Aorta (tissue), 5 donors: ENCODE results near the gene NDUFS7. TPM values are rescaled to one million over a fixed set of nuclear protein-coding genes. Genes with fewer than 3 reads are reported as not detected.

ENCODE experiments used
- ATAC-seq: fragments of 200-7000 bp; cut with Tn5 transposase; one replicate; pipeline ENCODE4 v1.9.1; 2022; ENCODE audit warnings: moderate library complexity; ENCODE audit not compliant: low FRiP score
- DNase-seq, 2 donors: peaks; one replicate each; pipeline ENCODE4 v3.0.0-alpha.2; 2020
- H3K27ac ChIP-seq, 2 donors: one replicate each; pipeline ENCODE4 v1.5.1; 2013; ENCODE audit warnings: low read length in 2 of 2, mild to moderate bottlenecking in 2 of 2, moderate library complexity in 2 of 2, control low read depth in 1 of 2, inconsistent platforms in 1 of 2, low read depth in 1 of 2
- H3K27me3 ChIP-seq, 2 donors: one replicate each; pipeline ENCODE4 v1.6.1; 2013; ENCODE audit warnings: control low read depth in 1 of 2, low read length in 1 of 2, mild to moderate bottlenecking in 1 of 2, moderate library complexity in 1 of 2; ENCODE audit not compliant: insufficient read depth in 2 of 2, control insufficient read depth in 1 of 2
- H3K36me3 ChIP-seq, 2 donors: one replicate each; pipeline ENCODE4 v1.6.1; 2013; ENCODE audit warnings: control low read depth in 1 of 2, low read length in 1 of 2, mild to moderate bottlenecking in 1 of 2; ENCODE audit not compliant: insufficient read depth in 2 of 2, control insufficient read depth in 1 of 2
- H3K4me1 ChIP-seq, 2 donors: one replicate each; pipeline ENCODE4 v1.6.1; 2013; ENCODE audit warnings: low read length in 2 of 2, control low read depth in 1 of 2, mild to moderate bottlenecking in 1 of 2, moderate library complexity in 1 of 2; ENCODE audit not compliant: insufficient read depth in 2 of 2, control insufficient read depth in 1 of 2
- H3K4me3 ChIP-seq, 2 donors: one replicate each; pipeline ENCODE4 v1.5.1; 2013; ENCODE audit warnings: low read length in 2 of 2, control low read depth in 1 of 2, mild to moderate bottlenecking in 1 of 2
- H3K9me3 ChIP-seq: one replicate; pipeline ENCODE4 v1.6.1; 2013; ENCODE audit warnings: mild to moderate bottlenecking, low read length; ENCODE audit not compliant: control insufficient read depth
- WGBS, 2 donors: extraction: QIAGEN DNeasy Blood & Tissue Kit; methylation state at CpG; one replicate each; pipeline ENCODE4 v1.1.7; 2013; 5-methylcytosine and 5-hydroxymethylcytosine counted together
- intact Hi-C, 2 donors: fragments of 100-400 bp; cut with DNase I; formaldehyde crosslinking; loops; one replicate each; pipeline versions ENCODE4 v1.14.2 to v1.15.0; 2022
- long read RNA-seq, 2 donors: library from polyadenylated mRNA; unstranded; transcript quantifications; one replicate each; pipeline ENCODE4 v2.0.0, GENCODE V29; 2020 to 2021
- polyA plus RNA-seq, 2 donors: library from polyadenylated mRNA; stranded (reverse); fragments of 200-250 nt; gene quantifications; one replicate each; pipeline ENCODE4 v1.2.3, GENCODE V29; 2013
- total RNA-seq, 2 donors: library from RNA; stranded (reverse); fragmentation: NEBNext Ultra II Directional; extraction: Animal tissue kit (Norgen Biotek cat#: 25700); gene quantifications; one replicate each; pipeline ENCODE4 v1.2.1, GENCODE V29; 2021
- donor health status: healthy with polysubstance abuse.
- donor health status: Bipolar disorder and iron deficiency.
- donor health status: DM: no; HTN: no; CAD: no.
- donor health status: DM: no; HTN: no; CAD: no.
- donor health status: DM: yes; HTN: yes; CAD: no.

NDUFS7 gene
- total RNA-seq (10 to 100 TPM; 47.7 to 47.8 TPM), polyA plus RNA-seq (100 to 1,000 TPM in 1 of 2 donors, 10 to 100 TPM in 1; 72.6 to 105 TPM)
- long read RNA-seq, donor 1, transcript NDUFS7-210 (8 exons, 1,743 nt) = minor isoform, 11 of 50 reads
- long read RNA-seq, donor 1, transcript NDUFS7-201 (8 exons, 1,039 nt) = major isoform, 26 of 50 reads
- long read RNA-seq, donor 1, partial matches to known transcripts = 2 of 50 reads
- long read RNA-seq, donor 1, other reads (novel, unspliced or antisense) = 2 of 50 reads
- long read RNA-seq, donor 2, transcript NDUFS7-201 (8 exons, 1,039 nt) = major isoform, 24 of 37 reads
- long read RNA-seq, donor 2, partial matches to known transcripts = 8 of 37 reads
- long read RNA-seq, donor 2, other reads (novel, unspliced or antisense) = 2 of 37 reads

DNA sequence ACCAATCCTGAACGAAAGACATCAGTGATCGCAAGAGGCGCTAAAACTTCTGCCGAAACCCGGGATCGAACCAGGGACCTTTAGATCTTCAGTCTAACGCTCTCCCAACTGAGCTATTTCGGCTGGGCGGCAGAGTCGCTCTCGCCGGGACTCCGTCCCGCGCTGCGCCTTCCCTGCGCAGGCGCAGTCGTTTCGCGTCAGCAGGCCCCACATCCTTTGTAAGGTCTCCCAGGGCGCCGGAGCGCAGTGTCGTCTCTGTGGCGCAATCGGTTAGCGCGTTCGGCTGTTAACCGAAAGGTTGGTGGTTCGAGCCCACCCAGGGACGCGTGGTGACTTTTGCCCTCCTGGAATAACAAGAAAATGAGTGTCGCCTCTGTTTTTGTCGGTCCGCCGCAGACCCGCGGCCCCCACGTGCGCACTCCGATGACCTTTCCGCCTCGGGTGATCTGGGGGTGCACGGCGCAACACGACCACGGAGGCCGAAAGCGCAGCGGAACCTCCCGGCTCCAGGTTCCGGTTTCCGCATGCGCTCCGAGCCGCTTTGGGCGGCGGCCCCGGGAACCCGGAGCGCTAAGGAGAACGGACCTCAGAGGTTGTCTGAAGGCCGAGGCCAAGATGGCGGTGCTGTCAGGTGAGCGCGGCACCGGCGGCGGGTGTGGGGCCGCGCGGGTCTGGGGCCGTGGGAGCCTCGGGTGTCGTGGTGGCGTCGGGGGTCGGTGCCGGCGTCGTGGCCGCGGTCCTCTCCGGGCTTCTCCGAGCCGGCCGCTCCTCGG lies at the start of gene NDUFS7:
NDUFS7 (plus strand) TSS at position 596 of the 773 bp plus-strand sequence; CDS start at position 616, 20 bp downstream.
- Histone ChIP-seq H3K27me3 (no peaks in the 10 kb centered on the region), H3K4me3 (peak within 1 kb of the TSS; percentile 50 to 77), H3K27ac (no peak within 1 kb of the TSS), H3K4me1 (peaks cover 0 to 3% of the 10 kb centered on the region in 2 donors), H3K9me3 (no peaks in the 10 kb centered on the region), H3K36me3 (no peaks in the 10 kb centered on the region)
- intact Hi-C loops = loop anchor here in 1 of 2 donors (2.0 kb wide), 2 partner anchors 29 to 107 kb away; a partner anchor contains a TSS
- DNase-seq = peak; percentile 94 to 95
- 0% methylated on average over 89 to 90 of the region's 90 CpGs for WGBS, 2 donors
- peak; percentile 95 for ATAC-seq

DNA sequence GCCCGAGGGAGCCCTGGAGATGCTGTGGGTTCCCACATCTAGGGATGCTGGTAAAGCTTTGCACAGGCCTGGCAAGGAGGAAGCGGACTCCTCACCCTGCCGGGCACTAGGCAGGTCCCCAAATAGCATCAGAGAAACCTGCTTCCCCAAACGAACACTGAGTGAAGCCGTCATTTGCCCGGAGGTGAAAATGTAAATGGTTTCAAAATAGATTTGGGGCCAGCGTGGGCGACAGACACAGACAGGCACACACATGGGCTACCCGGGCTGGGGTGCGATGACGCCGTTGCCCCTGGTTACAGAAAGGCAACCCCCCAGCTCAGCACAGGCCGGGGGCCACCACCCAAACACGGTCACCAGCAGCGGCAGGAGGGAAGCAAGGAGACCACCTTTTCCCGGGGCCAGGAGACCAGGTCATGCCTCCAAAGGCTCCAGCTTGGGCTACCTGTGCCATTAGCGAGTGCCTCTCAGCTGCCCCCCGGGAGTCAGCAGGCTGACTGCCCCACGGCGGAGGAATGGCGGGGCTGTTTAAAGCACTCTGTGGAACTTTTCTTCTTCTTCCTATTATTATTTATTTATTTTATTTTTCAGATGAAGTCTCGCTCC lies 47.5 kb upstream of the NDUFS7 start:
- ATAC-seq = no peak
- Histone ChIP-seq H3K4me3 (no peak overlapping the region), H3K27ac (no peak overlapping the region), H3K27me3 (no peaks in the 10 kb centered on the region), H3K9me3 (no peaks in the 10 kb centered on the region), H3K36me3 (no peaks in the 10 kb centered on the region), H3K4me1 (no peaks in the 10 kb centered on the region)
- DNase-seq = no peak
- 88% methylated on average over 22 of the region's 22 CpGs for WGBS, 2 donors
- intact Hi-C loops = no loop called here

DNA sequence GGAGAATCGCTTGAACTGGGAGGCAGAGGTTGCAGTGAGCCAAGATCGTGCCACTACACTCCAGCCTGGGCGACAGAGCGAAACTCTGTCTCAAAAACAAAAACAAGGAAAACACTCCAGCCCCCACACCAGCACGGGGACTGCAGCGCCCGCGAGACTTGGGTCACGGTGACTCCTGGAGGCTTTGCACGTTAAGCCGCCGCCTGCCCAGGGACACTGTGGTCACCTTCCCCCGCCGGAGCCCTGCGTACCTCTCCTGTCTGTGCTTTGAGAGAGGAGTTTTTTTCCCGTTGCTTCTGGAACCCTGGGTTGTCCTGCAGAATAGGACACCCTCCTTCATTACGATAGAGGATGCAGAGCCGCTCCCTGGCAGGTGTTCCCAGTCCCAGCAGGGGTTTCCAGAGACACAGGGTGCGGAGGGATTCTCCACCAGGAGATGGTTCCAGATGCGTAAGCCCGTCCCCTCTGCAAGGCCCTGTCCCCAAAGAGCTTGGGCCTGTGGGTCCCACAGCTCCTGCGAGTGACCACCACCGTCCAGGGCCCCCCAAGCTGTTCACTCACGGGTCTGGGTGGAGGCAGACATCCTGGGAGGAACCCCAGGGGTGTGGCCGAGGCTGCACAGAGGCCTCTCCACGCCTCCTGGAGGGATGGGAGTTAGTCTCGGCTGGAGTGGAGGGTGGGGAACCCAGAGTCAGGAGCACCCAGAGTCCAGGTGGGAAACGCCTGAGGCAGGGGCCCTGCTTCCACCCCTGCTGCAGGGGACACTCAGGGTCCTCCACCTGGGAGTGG lies 42.8 kb upstream of the NDUFS7 start:
- Histone ChIP-seq H3K4me1 (no peaks in the 10 kb centered on the region), H3K27ac (no peak overlapping the region), H3K4me3 (no peak overlapping the region), H3K36me3 (no peaks in the 10 kb centered on the region), H3K9me3 (no peaks in the 10 kb centered on the region), H3K27me3 (no peaks in the 10 kb centered on the region)
- DNase-seq = no peak
- WGBS, 2 donors = 77 to 81% methylated on average over 28 of the region's 28 CpGs
- no peak for ATAC-seq
- intact Hi-C loops = no loop called here

DNA sequence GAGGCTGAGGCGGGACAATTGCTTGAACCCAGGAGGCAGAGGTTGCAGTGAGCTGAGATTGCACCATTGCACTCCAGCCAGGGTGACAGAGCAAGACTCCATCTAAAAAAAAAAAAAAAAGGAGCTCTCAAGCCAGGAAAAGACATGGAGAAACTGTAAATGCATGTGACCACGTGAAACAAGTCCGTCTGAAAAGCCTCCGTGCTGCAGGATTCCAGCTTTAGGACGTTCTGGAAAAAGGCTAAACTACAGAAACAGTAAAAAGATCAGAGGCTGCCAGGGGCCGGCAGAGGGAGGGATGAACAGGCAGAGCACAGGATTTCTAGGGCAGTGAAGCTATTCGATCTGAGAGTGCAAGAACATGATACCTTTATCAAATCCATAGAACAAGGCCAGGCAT lies 40.7 kb upstream of the NDUFS7 start:
- DNase-seq = no peak
- H3K9me3 ChIP-seq = no peaks in the 10 kb centered on the region
- H3K27ac ChIP-seq = no peak overlapping the region
- no peaks in the 10 kb centered on the region for H3K27me3 ChIP-seq
- 25 to 27% methylated on average over 7 of the region's 7 CpGs for WGBS, 2 donors
- no peak overlapping the region for H3K4me3 ChIP-seq
- no peak for ATAC-seq
- intact Hi-C loops = no loop called here
- no peaks in the 10 kb centered on the region for H3K4me1 ChIP-seq
- no peaks in the 10 kb centered on the region for H3K36me3 ChIP-seq

DNA sequence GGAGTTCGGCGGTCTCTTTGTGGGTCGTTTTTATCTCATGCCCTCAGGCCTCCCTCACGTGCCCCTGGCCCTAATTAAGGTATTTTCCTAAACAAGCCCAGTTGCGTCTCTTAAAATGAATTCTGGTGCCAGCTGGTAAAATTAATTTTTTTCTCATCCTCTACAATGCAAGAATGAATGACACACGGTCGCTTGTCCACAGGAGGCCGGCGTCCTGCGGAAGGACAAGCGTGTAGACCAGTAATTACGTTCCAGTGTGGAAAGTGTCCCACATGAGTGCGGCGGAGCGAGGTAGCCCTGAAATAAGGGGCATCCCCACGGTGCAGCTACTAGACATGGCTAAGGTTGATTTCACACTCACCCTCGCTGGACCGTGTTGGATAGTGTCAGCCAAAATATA lies 34.5 kb upstream of the NDUFS7 start:
- Histone ChIP-seq H3K4me1 (no peaks in the 10 kb centered on the region), H3K4me3 (no peak overlapping the region), H3K27me3 (no peaks in the 10 kb centered on the region), H3K27ac (no peak overlapping the region), H3K36me3 (no peaks in the 10 kb centered on the region), H3K9me3 (no peaks in the 10 kb centered on the region)
- DNase-seq = no peak
- ATAC-seq = no peak
- intact Hi-C loops = no loop called here
- WGBS, 2 donors = 86 to 87% methylated on average over 18 of the region's 18 CpGs

DNA sequence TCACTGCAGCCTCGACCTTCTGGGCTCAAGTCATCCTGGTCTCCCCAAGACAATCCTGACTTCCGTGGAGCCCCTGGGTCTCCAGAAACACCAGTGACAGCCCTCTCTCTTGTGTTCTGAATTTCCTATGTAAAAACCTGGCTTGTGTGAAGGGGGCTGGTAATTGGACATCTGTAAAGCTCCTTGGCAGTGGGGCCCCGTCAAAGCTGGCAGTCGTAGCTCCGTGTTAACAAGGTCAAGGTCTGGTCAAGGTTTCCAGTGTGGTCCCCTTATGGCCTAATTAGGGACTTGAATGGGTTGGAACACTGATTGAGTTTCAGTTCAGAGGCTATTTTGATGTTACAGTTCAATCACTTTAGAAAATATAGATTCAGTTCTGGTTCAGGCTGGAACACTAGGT lies 32.8 kb upstream of the NDUFS7 start:
- Histone ChIP-seq H3K27me3 (no peaks in the 10 kb centered on the region), H3K36me3 (no peaks in the 10 kb centered on the region), H3K27ac (no peak overlapping the region), H3K9me3 (no peaks in the 10 kb centered on the region), H3K4me1 (no peaks in the 10 kb centered on the region), H3K4me3 (no peak overlapping the region)
- ATAC-seq (no peak), DNase-seq (no peak)
- 67 to 69% methylated on average over 5 of the region's 5 CpGs for WGBS, 2 donors
- intact Hi-C loops = no loop called here

DNA sequence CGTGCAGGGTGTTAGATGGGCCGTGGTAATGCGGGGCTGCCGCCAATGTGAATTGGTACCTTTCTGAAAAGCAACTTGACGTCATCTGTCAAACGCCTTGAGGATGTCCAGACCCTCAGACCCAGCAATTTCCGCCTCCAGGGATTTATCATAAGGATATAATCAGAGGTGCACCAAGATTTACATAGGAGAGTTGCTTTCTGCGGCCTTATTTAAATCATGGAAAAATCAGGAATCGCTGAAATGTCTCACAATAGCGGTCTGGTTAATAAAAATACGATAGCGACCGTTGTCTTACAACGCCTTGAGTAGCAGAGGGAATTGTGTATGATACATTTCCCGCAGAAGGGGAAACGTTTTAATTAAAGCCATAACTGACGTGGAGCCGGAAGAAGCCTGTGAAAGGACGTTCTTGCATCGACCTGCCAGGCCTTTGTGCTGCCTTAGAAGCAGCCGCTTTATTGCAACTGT lies 32.3 kb upstream of the NDUFS7 start:
- no peaks in the 10 kb centered on the region for H3K27me3 ChIP-seq

DNA sequence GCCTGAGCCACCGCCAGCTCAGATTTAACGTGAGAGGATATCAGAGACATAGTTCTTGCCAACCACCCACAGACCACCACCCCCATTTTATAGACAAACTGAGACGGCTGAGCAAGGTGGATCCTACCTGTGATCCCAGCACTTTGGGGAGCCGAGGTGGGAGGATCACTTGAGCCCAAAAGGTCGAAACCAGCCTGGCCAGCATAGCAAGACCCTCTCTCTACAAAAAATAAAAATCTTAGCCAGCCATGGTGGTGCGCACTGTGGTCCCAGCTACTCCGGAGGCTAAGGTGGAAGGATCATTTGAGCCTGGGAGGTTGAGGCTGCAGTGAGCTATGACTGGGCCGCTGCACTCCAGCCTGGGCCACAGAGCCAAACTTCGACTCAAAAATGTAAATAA lies 30.6 kb upstream of the NDUFS7 start:
- intact Hi-C loops = no loop called here
- no peak overlapping the region for H3K4me3 ChIP-seq
- no peaks in the 10 kb centered on the region for H3K9me3 ChIP-seq
- no peak for ATAC-seq
- no peak for DNase-seq
- WGBS, 2 donors = 93 to 96% methylated on average over 9 of the region's 9 CpGs
- H3K27ac ChIP-seq = no peak overlapping the region
- no peaks in the 10 kb centered on the region for H3K27me3 ChIP-seq
- H3K36me3 ChIP-seq = peaks cover 0 to 3% of the 10 kb centered on the region in 2 donors
- no peaks in the 10 kb centered on the region for H3K4me1 ChIP-seq

More for the DNA sequence above, 32.3 kb upstream of the NDUFS7 start:
- Histone ChIP-seq H3K4me3 (no peak overlapping the region), H3K27ac (no peak overlapping the region), H3K9me3 (no peaks in the 10 kb centered on the region), H3K36me3 (no peaks in the 10 kb centered on the region), H3K4me1 (no peaks in the 10 kb centered on the region)
- 86 to 87% methylated on average over 21 of the region's 21 CpGs for WGBS, 2 donors
- DNase-seq (no peak), ATAC-seq (no peak)
- intact Hi-C loops = no loop called here
